ENCODE data around the gene GP9.
"Not testable (repeated sequence)": the region's sequence is repeated elsewhere in the genome, so short reads cannot be mapped to it uniquely, and the experiment has no call there.

GP9 gene

DNA sequence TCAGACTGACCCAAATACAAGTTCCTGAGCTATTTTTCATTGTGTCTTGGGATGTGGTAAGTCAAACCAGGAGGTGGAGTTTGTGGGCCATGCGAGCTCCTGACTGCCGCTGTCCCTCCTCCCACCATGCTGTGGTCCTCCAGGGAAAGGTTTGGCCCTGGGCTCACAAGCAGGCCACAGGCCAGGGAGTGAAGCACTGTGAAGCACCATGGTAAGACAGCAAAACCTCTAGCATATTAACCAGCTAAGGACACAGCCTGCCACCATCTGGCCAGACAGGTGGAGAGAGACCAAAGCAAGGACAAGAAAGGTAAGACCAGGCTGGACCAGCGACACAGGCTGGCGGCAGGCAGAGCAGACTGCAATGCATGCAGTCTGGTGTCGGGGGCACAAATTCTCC lies 45.7 kb downstream of the GP9 start:
- TF ChIP-seq, protein P1, sequence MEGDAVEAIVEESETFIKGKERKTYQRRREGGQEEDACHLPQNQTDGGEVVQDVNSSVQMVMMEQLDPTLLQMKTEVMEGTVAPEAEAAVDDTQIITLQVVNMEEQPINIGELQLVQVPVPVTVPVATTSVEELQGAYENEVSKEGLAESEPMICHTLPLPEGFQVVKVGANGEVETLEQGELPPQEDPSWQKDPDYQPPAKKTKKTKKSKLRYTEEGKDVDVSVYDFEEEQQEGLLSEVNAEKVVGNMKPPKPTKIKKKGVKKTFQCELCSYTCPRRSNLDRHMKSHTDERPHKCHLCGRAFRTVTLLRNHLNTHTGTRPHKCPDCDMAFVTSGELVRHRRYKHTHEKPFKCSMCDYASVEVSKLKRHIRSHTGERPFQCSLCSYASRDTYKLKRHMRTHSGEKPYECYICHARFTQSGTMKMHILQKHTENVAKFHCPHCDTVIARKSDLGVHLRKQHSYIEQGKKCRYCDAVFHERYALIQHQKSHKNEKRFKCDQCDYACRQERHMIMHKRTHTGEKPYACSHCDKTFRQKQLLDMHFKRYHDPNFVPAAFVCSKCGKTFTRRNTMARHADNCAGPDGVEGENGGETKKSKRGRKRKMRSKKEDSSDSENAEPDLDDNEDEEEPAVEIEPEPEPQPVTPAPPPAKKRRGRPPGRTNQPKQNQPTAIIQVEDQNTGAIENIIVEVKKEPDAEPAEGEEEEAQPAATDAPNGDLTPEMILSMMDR (IDR thresholded peaks at IDR 0.05; ENCODE audit: borderline replicate concordance, insufficient read depth, low read depth, low read length) = no peak
- H3K4me3 ChIP-seq (ENCODE audit: low read depth, low read length) = no peak overlapping the region

DNA sequence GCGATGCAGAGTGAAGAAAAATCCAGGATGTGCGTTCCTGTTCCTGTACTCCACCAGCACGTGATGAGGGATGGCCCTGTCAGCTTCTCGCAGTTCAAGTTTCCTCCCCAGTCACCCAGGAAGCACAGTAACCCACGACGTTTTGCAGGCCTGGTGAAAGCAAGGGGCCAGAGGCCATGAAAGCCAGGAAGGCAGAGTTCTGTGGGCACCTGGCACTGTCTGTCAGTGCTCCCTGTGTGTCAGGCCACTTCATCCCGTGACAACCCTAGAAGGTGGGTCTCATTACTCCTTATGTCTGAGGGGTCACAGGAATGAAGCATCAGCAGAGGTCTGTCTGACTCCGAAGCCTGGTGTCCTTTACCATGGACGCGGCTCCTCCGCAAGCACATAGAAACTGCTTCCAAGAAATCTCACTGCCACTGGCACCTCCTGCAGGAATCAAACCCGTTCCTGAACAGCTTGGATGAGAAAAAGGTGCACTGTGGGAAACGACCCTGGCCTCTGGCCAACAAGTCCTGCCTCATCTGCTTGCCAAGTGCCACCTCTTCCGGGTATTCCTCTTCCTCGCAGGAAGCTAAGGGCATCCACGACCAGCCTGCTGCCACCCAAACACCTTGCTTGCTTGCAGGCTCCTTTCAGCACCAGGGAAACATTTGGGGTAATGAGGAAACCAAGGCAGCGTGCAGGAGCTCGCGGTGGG lies 46.4 kb downstream of the GP9 start:
- TF ChIP-seq, protein P1 (IDR thresholded peaks at IDR 0.05; ENCODE audit: borderline replicate concordance, insufficient read depth, low read depth, low read length) = no peak

DNA sequence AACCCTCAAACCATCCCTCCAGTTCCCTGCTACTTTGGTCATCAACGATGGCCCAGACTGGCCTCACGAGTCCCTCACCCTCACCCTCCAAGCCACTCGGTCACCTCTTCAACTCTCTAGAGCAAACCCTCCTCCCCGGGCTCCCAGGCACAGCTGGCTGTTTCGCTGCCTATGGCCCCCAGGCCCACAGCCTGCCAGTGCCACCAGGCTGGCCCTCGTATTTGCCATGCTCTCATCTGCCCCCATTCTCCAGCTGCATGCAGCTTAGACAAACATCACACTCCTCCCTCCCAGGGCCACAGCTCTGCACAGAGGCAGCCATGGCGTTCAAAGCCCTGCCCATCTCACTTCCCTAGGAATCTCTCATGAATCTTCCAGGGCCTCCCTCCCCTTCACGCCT lies 47.2 kb downstream of the GP9 start:
- TF ChIP-seq, protein P1 (IDR thresholded peaks at IDR 0.05; ENCODE audit: borderline replicate concordance, insufficient read depth, low read depth, low read length) = no peak

More for the DNA sequence above, 46.4 kb downstream of the GP9 start:
- H3K4me3 ChIP-seq (ENCODE audit: low read depth, low read length) = no peak overlapping the region

DNA sequence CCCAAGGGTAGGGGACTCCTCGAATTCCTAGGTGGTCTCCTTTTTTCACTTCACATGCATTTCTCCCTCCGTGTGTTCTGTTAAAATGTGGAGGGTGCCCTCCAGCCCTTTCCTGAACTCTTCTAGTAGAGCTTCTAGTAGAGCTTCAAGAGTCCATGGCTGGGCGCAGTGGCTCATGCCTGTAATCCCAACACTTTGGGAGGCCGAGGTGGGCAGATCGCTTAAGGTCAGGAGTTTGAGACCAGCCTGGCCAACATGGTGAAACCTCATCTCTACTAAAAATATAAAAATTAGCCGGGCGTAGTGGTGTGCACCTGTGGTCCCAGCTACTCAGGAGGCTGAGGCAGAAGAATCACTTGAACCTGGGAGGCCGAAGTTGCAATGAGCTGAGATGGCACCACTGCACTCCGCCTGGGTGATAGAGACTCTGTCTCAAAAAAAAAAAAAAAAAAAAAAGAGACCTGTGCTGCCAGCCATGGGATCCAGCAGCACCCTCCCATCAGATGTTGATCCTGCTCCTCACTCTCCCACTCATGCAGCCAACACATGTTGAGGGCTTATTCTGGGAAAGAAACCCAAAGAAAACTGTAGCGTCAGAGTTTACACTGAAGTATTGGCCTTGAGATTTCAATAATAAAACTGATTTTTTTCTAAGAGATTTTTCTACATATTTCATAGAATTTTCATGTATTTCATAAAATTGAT lies 50.6 kb downstream of the GP9 start:
- not testable (repeated sequence) for H3K4me3 ChIP-seq (ENCODE audit: low read depth, low read length)

More for the DNA sequence above, 47.2 kb downstream of the GP9 start:
- H3K4me3 ChIP-seq (ENCODE audit: low read depth, low read length) = no peak overlapping the region

Measured in GM12875 (cell line).